K562 (cell line): ENCODE data around the gene XPO6. TPM values are rescaled to one million over a fixed set of nuclear protein-coding genes. Genes with fewer than 3 reads are reported as not detected.

Experiments used
- ADNP ChIP-seq: fragments of 200-800 bp; sonication (Bioruptor generic); IDR thresholded peaks from 2 replicates; pipeline ENCODE4 v1.6.1; 2016; ENCODE audit warnings: missing genetic modification characterization, missing compliant biosample characterization
- BMI1 ChIP-seq: fragments of 150-350 bp; IDR thresholded peaks from 2 replicates; pipeline ENCODE4 v1.6.1; 2014; ENCODE audit warnings: low read length
- CBFA2T3 ChIP-seq: fragments of 450-650 bp; IDR thresholded peaks from 2 replicates; pipeline ENCODE4 v1.6.1; 2017
- CXXC5 ChIP-seq: fragments of 250-450 bp; sonication (Bioruptor Pico); IDR thresholded peaks from 2 replicates; pipeline ENCODE4 v1.8.0; 2022; ENCODE audit warnings: inconsistent platforms, mild to moderate bottlenecking, moderate library complexity
- DIDO1 ChIP-seq: fragments of 450-650 bp; IDR thresholded peaks from 2 replicates; pipeline ENCODE4 v1.6.1; 2016; ENCODE audit warnings: low read depth, missing biosample characterization, missing genetic modification characterization
- ELF2 ChIP-seq: fragments of 250-450 bp; sonication (Bioruptor Pico); IDR thresholded peaks from 2 replicates; pipeline ENCODE4 v1.5.0; 2021; ENCODE audit warnings: mild to moderate bottlenecking
- ELF4 ChIP-seq: fragments of 450-650 bp; formaldehyde crosslinking; IDR thresholded peaks from 2 replicates; pipeline ENCODE4 v1.4.0; 2022; ENCODE audit warnings: missing genetic modification characterization
- ETV1 ChIP-seq: fragments of 450-650 bp; conservative IDR thresholded peaks from 2 replicates; pipeline ENCODE4 v1.6.1; 2016; ENCODE audit warnings: missing genetic modification characterization, control low read depth, low read depth, missing compliant biosample characterization
- FOXJ3 ChIP-seq: sonication (generic); formaldehyde crosslinking; IDR thresholded peaks from 2 replicates; pipeline ENCODE4 v1.4.0; 2020; ENCODE audit warnings: mild to moderate bottlenecking, missing genetic modification reagents
- HMBOX1 ChIP-seq: sonication (generic); IDR thresholded peaks from 2 replicates; pipeline ENCODE4 v1.6.1; 2016
- HNRNPH1 ChIP-seq: fragments of 200-400 bp; formaldehyde crosslinking; optimal IDR thresholded peaks from 2 replicates; pipeline ENCODE3; 2017; ENCODE audit warnings: low read depth, mild to moderate bottlenecking, low read length, moderate library complexity
- JUNB ChIP-seq: fragments of 450-650 bp; formaldehyde crosslinking; conservative IDR thresholded peaks from 2 replicates; pipeline ENCODE4 v1.4.0; 2020; ENCODE audit warnings: mild to moderate bottlenecking
- LCOR ChIP-seq: sonication (generic); formaldehyde crosslinking; IDR thresholded peaks from 2 replicates; pipeline ENCODE4 v1.8.0; 2022; ENCODE audit warnings: mild to moderate bottlenecking, missing genetic modification reagents
- MTA1 ChIP-seq: fragments of 450-650 bp; IDR thresholded peaks from 2 replicates; pipeline ENCODE4 v1.6.1; 2017; ENCODE audit warnings: borderline replicate concordance
- NFRKB ChIP-seq: fragments of 450-650 bp; IDR thresholded peaks from 2 replicates; pipeline ENCODE4 v1.6.1; 2016; ENCODE audit warnings: low read depth
- PHB ChIP-seq: fragments of 250-450 bp; sonication (Bioruptor Pico); IDR thresholded peaks from 2 replicates; pipeline ENCODE4 v1.5.0; 2021
- PHF8 ChIP-seq: fragments of 200-600 bp; sonication (generic); IDR thresholded peaks from 2 replicates; pipeline ENCODE4 v1.6.1; 2012; ENCODE audit warnings: mixed run types, mild to moderate bottlenecking, inconsistent platforms, low read length, moderate library complexity, borderline replicate concordance
- PTTG1 ChIP-seq: fragments of 450-650 bp; IDR thresholded peaks from 2 replicates; pipeline ENCODE4 v1.6.1; 2016; ENCODE audit warnings: low read depth, mild to moderate bottlenecking, missing genetic modification characterization, missing compliant biosample characterization
- PYGO2 ChIP-seq: fragments of 450-650 bp; IDR thresholded peaks from 2 replicates; pipeline ENCODE4 v1.6.1; 2016; ENCODE audit warnings: mild to moderate bottlenecking, missing genetic modification characterization, moderate library complexity, missing compliant biosample characterization
- RBFOX2 ChIP-seq: fragments of 200-400 bp; formaldehyde crosslinking; IDR thresholded peaks from 2 replicates; pipeline ENCODE4 v1.6.1; 2017; ENCODE audit warnings: low read depth, mild to moderate bottlenecking, low read length, moderate library complexity
- RCOR1 ChIP-seq, 2 experiments: IDR thresholded peaks; 2 replicates each; pipeline ENCODE4 v1.6.1; 2012; ENCODE audit warnings: low read depth in 2 of 2, low read length in 2 of 2, borderline replicate concordance in 1 of 2, improper control_type of control experiment in 1 of 2
- SRSF1 ChIP-seq: fragments of 200-400 bp; formaldehyde crosslinking; IDR thresholded peaks from 2 replicates; pipeline ENCODE4 v1.6.1; 2017; ENCODE audit warnings: mild to moderate bottlenecking, low read depth, low read length, moderate library complexity
- SRSF3 ChIP-seq: fragments of 200-400 bp; formaldehyde crosslinking; IDR thresholded peaks from 2 replicates; pipeline ENCODE4 v1.6.1; 2016; ENCODE audit warnings: mild to moderate bottlenecking, low read length, moderate library complexity; ENCODE audit not compliant: insufficient read depth
- TAL1 ChIP-seq: fragments of 450-650 bp; IDR thresholded peaks from 2 replicates; pipeline ENCODE4 v1.6.1; 2016; ENCODE audit warnings: mild to moderate bottlenecking
- USF1 ChIP-seq: sonication (generic); formaldehyde crosslinking; IDR thresholded peaks from 2 replicates; pipeline ENCODE4 v1.9.0; 2022; ENCODE audit warnings: mild to moderate bottlenecking, missing genetic modification reagents
- WHSC1 ChIP-seq: IDR thresholded peaks from one replicate; pipeline ENCODE4 v1.6.1; 2012; ENCODE audit warnings: low read length, control low read depth, inconsistent platforms
- XRCC3 ChIP-seq: fragments of 450-650 bp; IDR thresholded peaks from 2 replicates; pipeline ENCODE4 v1.6.1; 2017; ENCODE audit warnings: mild to moderate bottlenecking, moderate library complexity
- XRCC5 ChIP-seq: fragments of 200-400 bp; formaldehyde crosslinking; IDR thresholded peaks from 2 replicates; pipeline ENCODE4 v1.6.1; 2017; ENCODE audit warnings: low read depth, mild to moderate bottlenecking, low read length
- ZNF165 ChIP-seq: fragments of 250-450 bp; sonication (Bioruptor Pico); IDR thresholded peaks from 2 replicates; pipeline ENCODE4 v1.4.0; 2020; ENCODE audit warnings: borderline replicate concordance
- ZNF217 ChIP-seq: sonication (generic); formaldehyde crosslinking; IDR thresholded peaks from 2 replicates; pipeline ENCODE4 v1.8.0; 2022; ENCODE audit warnings: mild to moderate bottlenecking, missing genetic modification reagents
- ZNF232 ChIP-seq: sonication (generic); formaldehyde crosslinking; IDR thresholded peaks from 2 replicates; pipeline ENCODE4 v1.8.0; 2022; ENCODE audit warnings: mild to moderate bottlenecking, missing genetic modification reagents
- ZNF561 ChIP-seq: fragments of 450-650 bp; formaldehyde crosslinking; conservative IDR thresholded peaks from 2 replicates; pipeline ENCODE4 v1.4.0; 2020; ENCODE audit warnings: mild to moderate bottlenecking, moderate library complexity
- ZNF830 ChIP-seq: fragments of 250-450 bp; sonication (Bioruptor Pico); IDR thresholded peaks from 2 replicates; pipeline ENCODE4 v1.5.0; 2021; ENCODE audit warnings: mild to moderate bottlenecking
- polyA plus RNA-seq, 8 experiments: library from polyadenylated mRNA; depleted of rRNA in 4 of 8; stranded (reverse) in 5 of 8; unstranded in 3 of 8; fragments of >200 nt; fragmentation: Nextera tagmentation in 2 of 8; fragmentation: Illumina TruSeq in 1 of 8; extraction: Ambion mirVana in 2 of 8; extraction: Trizol in 1 of 8; gene quantifications; 2 replicates each; pipeline versions ENCODE4 v1.2.1 to v1.2.3, GENCODE V29; 2011 to 2014; ENCODE audit warnings: inconsistent platforms in 1 of 8, missing spikeins in 1 of 8
- total RNA-seq, 7 experiments: library from RNA; depleted of rRNA in 6 of 7; stranded (reverse); fragments of >200 nt in 6 of 7; fragmentation: Illumina TruSeq in 2 of 7; extraction: Trizol in 2 of 7; gene quantifications; 2 replicates each; pipeline versions ENCODE4 v1.2.1 to v1.2.3, GENCODE V29; 2011 to 2021; ENCODE audit warnings: low replicate concordance in 1 of 7

The XPO6 gene
- total and polyA plus RNA-seq, 9 of the 15 experiments (the other 6 are each of a cell fraction or from before 2014, with no cell fraction given), result 11.2 to 196 (median 119) TPM

GRCh38 chr16:28210979-28211588 lies 681 bp downstream of the XPO6 start (continued):
- TF ChIP-seq DIDO1 (tag), result no peak
- no peak for TF ChIP-seq NFRKB
- no peak for TF ChIP-seq BMI1
- TF ChIP-seq PHB (CRISPR knock-in tag), result no peak
- TF ChIP-seq MTA1, result no peak
- no peak for TF ChIP-seq PTTG1
- TF ChIP-seq ZNF830 (CRISPR knock-in tag), result no peak
- TF ChIP-seq RBFOX2, result peak; percentile 77
- no peak for TF ChIP-seq WHSC1
- peak in 1 of 2 experiments; percentile 57; a peak in 1 of 4 replicates for TF ChIP-seq RCOR1 (IDR thresholded peaks at IDR 0.05; ENCODE audit: borderline replicate concordance in 1 of 2, low read depth in 2 of 2, low read length in 2 of 2)
- no peak for TF ChIP-seq PYGO2 (tag)
- no peak for TF ChIP-seq ZNF217 (CRISPR knock-in tag)
- TF ChIP-seq CBFA2T3, result no peak
- no peak for TF ChIP-seq XRCC5
- TF ChIP-seq ZNF165 (CRISPR knock-in tag), result no peak
- TF ChIP-seq JUNB (CRISPR knock-in tag), result no peak
- peak; percentile 50; the same call in 1 of the 2 replicates for TF ChIP-seq PHF8
- TF ChIP-seq FOXJ3 (CRISPR knock-in tag), result no peak
- peak; percentile 53 for TF ChIP-seq ETV1
- TF ChIP-seq SRSF1, result no peak
- TF ChIP-seq ELF2, result no peak
- TF ChIP-seq LCOR (CRISPR knock-in tag), result no peak
- no peak for TF ChIP-seq XRCC3
- no peak for TF ChIP-seq TAL1
- no peak for TF ChIP-seq ZNF232
- TF ChIP-seq SRSF3, result 0 out of 2 replicates have a peak, but pooled peaks have one; percentile 59
- TF ChIP-seq HMBOX1, result no peak
- peak; percentile 1; the same call in 1 of the 2 replicates for TF ChIP-seq CXXC5 (CRISPR knock-in tag)
- TF ChIP-seq ELF4, result no peak
- peak; percentile 36; the same call in 1 of the 2 replicates for TF ChIP-seq USF1 (CRISPR knock-in tag)
- no peak for TF ChIP-seq ADNP
- no peak for TF ChIP-seq ZNF561 (CRISPR knock-in tag)
- TF ChIP-seq HNRNPH1, result no peak
